Naive thymus-derived CD8-positive, alpha-beta T cell (primary cell): ENCODE results near the gene AMPH. TPM values are rescaled to one million over a fixed set of nuclear protein-coding genes. Genes with fewer than 3 reads are reported as not detected.

Source experiments
- ATAC-seq, 2 donors: fragments of 150-1000 bp; cut with Tn5 transposase in 1 of 2; sonication (Bioruptor Pico), chemical (Tn5 transposase) in 1 of 2; 1 replicate in 1 of 2; 2 replicates in 1 of 2; pipeline ENCODE4 v1.10.0; 2021; ENCODE audit warnings: mild to moderate bottlenecking in 2 of 2, moderate library complexity in 2 of 2
- POLR2A ChIA-PET: fragments of 350-600 bp; sonication (Branson Sonifier 250); formaldehyde crosslinking; loops from one replicate; lab custom pipeline; 2021; ENCODE audit warnings: antibody characterized with exemption; lab: Charles Lee
- DNase-seq, 10 donors: peaks; one replicate each; pipeline versions ENCODE4 v3.0.0 to v3.0.0-alpha.2; 2020 to 2022
- H3K27ac Mint-ChIP-seq, 10 donors: one replicate each; pipeline ENCODE4 v1.8.0; 2020 to 2022; ENCODE audit warnings: mild to moderate bottlenecking in 10 of 10, mixed read lengths in 10 of 10, moderate library complexity in 4 of 10, inconsistent platforms in 1 of 10
- H3K27me3 Mint-ChIP-seq, 5 donors: one replicate each; pipeline ENCODE4 v1.8.0; 2021 to 2022; ENCODE audit warnings: mixed read lengths in 5 of 5
- H3K36me3 Mint-ChIP-seq, 3 donors: one replicate each; pipeline ENCODE4 v1.8.0; 2020 to 2022; ENCODE audit warnings: mixed read lengths in 3 of 3, mild to moderate bottlenecking in 2 of 3, inconsistent platforms in 1 of 3
- H3K4me1 Mint-ChIP-seq, 4 donors: one replicate each; pipeline ENCODE4 v1.8.0; 2021 to 2022; ENCODE audit warnings: mixed read lengths in 4 of 4
- H3K4me3 Mint-ChIP-seq, 10 donors: one replicate each; pipeline ENCODE4 v1.8.0; 2020 to 2022; ENCODE audit warnings: mild to moderate bottlenecking in 10 of 10, mixed read lengths in 10 of 10, moderate library complexity in 6 of 10, inconsistent platforms in 1 of 10
- H3K9me3 Mint-ChIP-seq, 9 donors: one replicate each; pipeline ENCODE4 v1.8.0; 2020 to 2022; ENCODE audit warnings: mixed read lengths in 9 of 9, mild to moderate bottlenecking in 3 of 9, inconsistent platforms in 1 of 9, moderate library complexity in 1 of 9
- polyA plus RNA-seq, 3 donors: library from polyadenylated mRNA; unstranded; fragments of 300-500 nt; fragmentation: Illumina TruSeq; gene quantifications; one replicate each; pipeline ENCODE4 v1.2.3, GENCODE V29; 2021
- total RNA-seq, 8 experiments: library from RNA in 2 of 8; stranded (reverse) in 2 of 8; gene quantifications; one replicate each; pipeline ENCODE4 v1.2.3 and lab custom pipeline; 2021 to 2026

Gene AMPH
- total and polyA plus RNA-seq, 5 experiments from 2014 or later: 0.07 to 0.08 TPM; not detected in 3

- H3K36me3 Mint-ChIP-seq: peaks cover 0 to 3% (median 0%) of the 10 kb centered on the region in 3 donors
Measured at GRCh38 chr7:38561166-38561565, 70.0 kb downstream of the AMPH start.

GRCh38 chr7:38558761-38559345, 72.3 kb downstream of the AMPH start:
- Mint-ChIP-seq H3K36me3 (no peaks in the 10 kb centered on the region), H3K4me3 (no peak overlapping the region), H3K27me3 (peaks cover 0 to 22% (median 12%) of the 10 kb centered on the region in 5 donors), H3K27ac (no peak overlapping the region), H3K4me1 (peaks cover 0 to 2% (median 0%) of the 10 kb centered on the region in 4 donors), H3K9me3 (peaks cover 0 to 4% (median 0%) of the 10 kb centered on the region in 9 donors)
- DNase-seq (no peak), ATAC-seq (no peak)
- POLR2A ChIA-PET: no interaction called here

More at GRCh38 chr7:38561166-38561565, 70.0 kb downstream of the AMPH start:
- Mint-ChIP-seq H3K9me3 (peaks cover 0 to 4% (median 0%) of the 10 kb centered on the region in 9 donors), H3K27ac (no peak overlapping the region), H3K4me3 (no peak overlapping the region), H3K4me1 (peaks cover 0 to 2% (median 0%) of the 10 kb centered on the region in 4 donors), H3K27me3 (peaks cover 3 to 29% (median 16%) of the 10 kb centered on the region in 5 donors)
- POLR2A ChIA-PET: no interaction called here
- DNase-seq (no peak), ATAC-seq (no peak)

GRCh38 chr7:38554586-38554985, 76.6 kb downstream of the AMPH start:
- no peak for ATAC-seq
- POLR2A ChIA-PET: no interaction called here
- peaks cover 0 to 15% (median 3%) of the 10 kb centered on the region in 5 donors for H3K27me3 Mint-ChIP-seq
- H3K4me1 Mint-ChIP-seq: no peaks in the 10 kb centered on the region
- no peak overlapping the region for H3K4me3 Mint-ChIP-seq
- no peaks in the 10 kb centered on the region for H3K36me3 Mint-ChIP-seq
- H3K27ac Mint-ChIP-seq: no peak overlapping the region
- peaks cover 0 to 4% (median 0%) of the 10 kb centered on the region in 9 donors for H3K9me3 Mint-ChIP-seq
- DNase-seq: no peak

GRCh38 chr7:38550836-38551235, 80.3 kb downstream of the AMPH start:
- POLR2A ChIA-PET: no interaction called here
- Mint-ChIP-seq H3K9me3 (no peaks in the 10 kb centered on the region), H3K27ac (no peak overlapping the region), H3K27me3 (peaks cover 3 to 25% (median 9%) of the 10 kb centered on the region in 5 donors), H3K4me3 (no peak overlapping the region), H3K4me1 (no peaks in the 10 kb centered on the region), H3K36me3 (no peaks in the 10 kb centered on the region)
- ATAC-seq (no peak), DNase-seq (no peak)

- DNase-seq: no peak
- Mint-ChIP-seq H3K9me3 (no peaks in the 10 kb centered on the region), H3K36me3 (no peaks in the 10 kb centered on the region), H3K27me3 (peaks cover 3 to 21% (median 9%) of the 10 kb centered on the region in 5 donors), H3K4me3 (no peak overlapping the region), H3K27ac (peak overlapping the region in 1 of 10 donors; percentile 50), H3K4me1 (no peaks in the 10 kb centered on the region)
- POLR2A ChIA-PET: no interaction called here
- no peak for ATAC-seq
Measured at GRCh38 chr7:38548605-38549004, 82.6 kb downstream of the AMPH start.

- DNase-seq (no peak), ATAC-seq (no peak)
- Mint-ChIP-seq H3K4me1 (no peaks in the 10 kb centered on the region), H3K27me3 (peaks cover 6 to 21% (median 9%) of the 10 kb centered on the region in 5 donors), H3K36me3 (no peaks in the 10 kb centered on the region), H3K4me3 (no peak overlapping the region), H3K9me3 (no peaks in the 10 kb centered on the region), H3K27ac (no peak overlapping the region)
- POLR2A ChIA-PET: no interaction called here
Measured at GRCh38 chr7:38546763-38547162, 84.4 kb downstream of the AMPH start.

- no peaks in the 10 kb centered on the region for H3K36me3 Mint-ChIP-seq
- ATAC-seq (no peak), DNase-seq (no peak)
- no peak overlapping the region for H3K27ac Mint-ChIP-seq
- H3K27me3 Mint-ChIP-seq: peaks cover 6 to 18% (median 9%) of the 10 kb centered on the region in 5 donors
- POLR2A ChIA-PET: no interaction called here
- no peaks in the 10 kb centered on the region for H3K4me1 Mint-ChIP-seq
- H3K4me3 Mint-ChIP-seq: no peak overlapping the region
- H3K9me3 Mint-ChIP-seq: no peaks in the 10 kb centered on the region
Measured at GRCh38 chr7:38545977-38546376, 85.2 kb downstream of the AMPH start.

- peaks cover 0 to 15% (median 5%) of the 10 kb centered on the region in 5 donors for H3K27me3 Mint-ChIP-seq
- no peaks in the 10 kb centered on the region for H3K36me3 Mint-ChIP-seq
- POLR2A ChIA-PET: no interaction called here
- no peak overlapping the region for H3K27ac Mint-ChIP-seq
- H3K9me3 Mint-ChIP-seq: no peaks in the 10 kb centered on the region
- H3K4me1 Mint-ChIP-seq: no peaks in the 10 kb centered on the region
- no peak overlapping the region for H3K4me3 Mint-ChIP-seq
- ATAC-seq (no peak), DNase-seq (no peak)
Measured at GRCh38 chr7:38542156-38542555, 89.0 kb downstream of the AMPH start.

- Mint-ChIP-seq H3K36me3 (no peaks in the 10 kb centered on the region), H3K9me3 (no peaks in the 10 kb centered on the region), H3K4me1 (no peaks in the 10 kb centered on the region), H3K27ac (no peak overlapping the region), H3K4me3 (no peak overlapping the region), H3K27me3 (peaks cover 0 to 9% (median 4%) of the 10 kb centered on the region in 5 donors)
- DNase-seq: no peak
- ATAC-seq: no peak
- POLR2A ChIA-PET: no interaction called here
Measured at GRCh38 chr7:38541440-38541839, 89.7 kb downstream of the AMPH start.

GRCh38 chr7:38539477-38540081, 91.6 kb downstream of the AMPH start:
- ATAC-seq (no peak), DNase-seq (no peak)
- no peak overlapping the region for H3K4me3 Mint-ChIP-seq
- H3K27me3 Mint-ChIP-seq: peaks cover 0 to 14% (median 5%) of the 10 kb centered on the region in 5 donors
- no peak overlapping the region for H3K27ac Mint-ChIP-seq
- POLR2A ChIA-PET: no interaction called here
- no peaks in the 10 kb centered on the region for H3K36me3 Mint-ChIP-seq
- H3K9me3 Mint-ChIP-seq: no peaks in the 10 kb centered on the region
- no peaks in the 10 kb centered on the region for H3K4me1 Mint-ChIP-seq

GRCh38 chr7:38535073-38535472, 96.1 kb downstream of the AMPH start:
- H3K36me3 Mint-ChIP-seq: no peaks in the 10 kb centered on the region
- POLR2A ChIA-PET: no interaction called here
- no peak overlapping the region for H3K4me3 Mint-ChIP-seq
- no peak for DNase-seq
- H3K9me3 Mint-ChIP-seq: no peaks in the 10 kb centered on the region
- ATAC-seq: no peak
- no peak overlapping the region for H3K27ac Mint-ChIP-seq
- H3K27me3 Mint-ChIP-seq: peaks cover 5 to 22% (median 9%) of the 10 kb centered on the region in 5 donors
- H3K4me1 Mint-ChIP-seq: peaks cover 0 to 3% (median 1%) of the 10 kb centered on the region in 4 donors

GRCh38 chr7:38525857-38526256, 105.3 kb downstream of the AMPH start:
- no peak overlapping the region for H3K27ac Mint-ChIP-seq
- POLR2A ChIA-PET: no interaction called here
- H3K36me3 Mint-ChIP-seq: no peaks in the 10 kb centered on the region
- peaks cover 0 to 2% (median under 1%) of the 10 kb centered on the region in 4 donors for H3K4me1 Mint-ChIP-seq
- peaks cover 0 to 5% (median 3%) of the 10 kb centered on the region in 5 donors for H3K27me3 Mint-ChIP-seq
- no peak for ATAC-seq
- no peak for DNase-seq
- no peaks in the 10 kb centered on the region for H3K9me3 Mint-ChIP-seq
- no peak overlapping the region for H3K4me3 Mint-ChIP-seq

- peaks cover 0 to 4% (median 3%) of the 10 kb centered on the region in 5 donors for H3K27me3 Mint-ChIP-seq
- no peak for DNase-seq
- ATAC-seq: no peak
- POLR2A ChIA-PET: no interaction called here
- no peaks in the 10 kb centered on the region for H3K36me3 Mint-ChIP-seq
- H3K27ac Mint-ChIP-seq: no peak overlapping the region
- no peaks in the 10 kb centered on the region for H3K9me3 Mint-ChIP-seq
- H3K4me1 Mint-ChIP-seq: peaks cover 0 to 2% (median 0%) of the 10 kb centered on the region in 4 donors
- no peak overlapping the region for H3K4me3 Mint-ChIP-seq
Measured at GRCh38 chr7:38524786-38525185, 106.4 kb downstream of the AMPH start.
